Hepatocyte (in vitro differentiated cells): ENCODE measurements around the gene TTLL1. TPM values are rescaled to one million over a fixed set of nuclear protein-coding genes. Genes with fewer than 3 reads are reported as not detected.

Source experiments
- DNase-seq: peaks from one replicate; pipeline ENCODE4 v3.0.0-alpha.2; 2016; ENCODE audit warnings: low spot score
- H2AFZ ChIP-seq: fragments of 200-600 bp; sonication (generic); 2 replicates; pipeline ENCODE4 v1.6.0; 2016; ENCODE audit warnings: antibody characterized with exemption, mild to moderate bottlenecking
- H3K27ac ChIP-seq: fragments of 200-600 bp; sonication (generic); 2 replicates; pipeline ENCODE4 v1.5.1; 2016; ENCODE audit warnings: mild to moderate bottlenecking
- H3K27me3 ChIP-seq: fragments of 200-600 bp; sonication (generic); 2 replicates; pipeline ENCODE4 v1.6.1; 2016
- H3K36me3 ChIP-seq: fragments of 200-600 bp; sonication (generic); replicated peaks from 2 replicates; pipeline ENCODE4 v1.5.1; 2016; ENCODE audit warnings: low read depth; ENCODE audit not compliant: insufficient read depth
- H3K4me1 ChIP-seq: fragments of 200-600 bp; sonication (generic); 2 replicates; pipeline ENCODE4 v1.5.1; 2016; ENCODE audit warnings: mild to moderate bottlenecking, moderate library complexity; ENCODE audit not compliant: insufficient read depth
- H3K4me2 ChIP-seq: fragments of 200-600 bp; sonication (generic); 2 replicates; pipeline ENCODE4 v1.6.0; 2016
- H3K4me3 ChIP-seq: fragments of 200-600 bp; sonication (generic); 2 replicates; pipeline ENCODE4 v1.5.1; 2016; ENCODE audit warnings: mild to moderate bottlenecking
- H3K79me2 ChIP-seq: fragments of 200-600 bp; sonication (generic); 2 replicates; pipeline ENCODE4 v1.6.0; 2017; ENCODE audit warnings: mild to moderate bottlenecking
- H3K9me2 ChIP-seq: fragments of 200-600 bp; sonication (generic); replicated peaks from 2 replicates; pipeline ENCODE4 v1.6.0; 2017; ENCODE audit warnings: mild to moderate bottlenecking; ENCODE audit not compliant: insufficient read depth
- H3K9me3 ChIP-seq: fragments of 200-600 bp; sonication (generic); 2 replicates; pipeline ENCODE4 v1.5.1; 2016; ENCODE audit warnings: low read depth, mild to moderate bottlenecking
- H4K20me1 ChIP-seq: fragments of 200-600 bp; sonication (generic); 2 replicates; pipeline ENCODE4 v1.6.0; 2016; ENCODE audit warnings: mild to moderate bottlenecking; ENCODE audit not compliant: insufficient read depth, poor library complexity, severe bottlenecking
- EZH2 ChIP-seq: fragments of 200-600 bp; sonication (generic); IDR thresholded peaks from 2 replicates; pipeline ENCODE4 v1.6.1; 2016; ENCODE audit warnings: antibody characterized with exemption, mild to moderate bottlenecking, borderline replicate concordance
- EZH2phosphoT487 ChIP-seq: fragments of 200-600 bp; sonication (generic); IDR thresholded peaks from one replicate; pipeline ENCODE4 v1.6.1; 2018; ENCODE audit warnings: antibody characterized with exemption, mild to moderate bottlenecking, low read depth, moderate library complexity; ENCODE audit not compliant: unreplicated experiment, severe bottlenecking
- WGBS: methylation state at CpG from one replicate; pipeline ENCODE4 v1.1.6; 2016; ENCODE audit warnings: low lambda C conversion rate; ENCODE audit errors: missing lambda C conversion rate; 5-methylcytosine and 5-hydroxymethylcytosine counted together
- polyA plus RNA-seq: library from polyadenylated mRNA; unstranded; fragments of >200 nt; fragmentation: Nextera tagmentation; extraction: Ambion mirVana; gene quantifications from 2 replicates; pipeline ENCODE4 v1.2.1, GENCODE V29; 2016
- total RNA-seq: library from RNA; depleted of rRNA; stranded (reverse); fragments of >200 nt; gene quantifications from 2 replicates; pipeline ENCODE4 v1.2.3, GENCODE V29; 2014
- TF ChIP-seq, protein P1 (sequence below): fragments of 200-600 bp; sonication (generic); IDR thresholded peaks from 2 replicates; pipeline ENCODE4 v1.5.1; 2016; ENCODE audit warnings: antibody characterized with exemption, mild to moderate bottlenecking; ENCODE audit not compliant: poor library complexity

Gene TTLL1
- total and polyA plus RNA-seq, 2 experiments from 2014 or later = 6.4 to 8.7 TPM

DNA sequence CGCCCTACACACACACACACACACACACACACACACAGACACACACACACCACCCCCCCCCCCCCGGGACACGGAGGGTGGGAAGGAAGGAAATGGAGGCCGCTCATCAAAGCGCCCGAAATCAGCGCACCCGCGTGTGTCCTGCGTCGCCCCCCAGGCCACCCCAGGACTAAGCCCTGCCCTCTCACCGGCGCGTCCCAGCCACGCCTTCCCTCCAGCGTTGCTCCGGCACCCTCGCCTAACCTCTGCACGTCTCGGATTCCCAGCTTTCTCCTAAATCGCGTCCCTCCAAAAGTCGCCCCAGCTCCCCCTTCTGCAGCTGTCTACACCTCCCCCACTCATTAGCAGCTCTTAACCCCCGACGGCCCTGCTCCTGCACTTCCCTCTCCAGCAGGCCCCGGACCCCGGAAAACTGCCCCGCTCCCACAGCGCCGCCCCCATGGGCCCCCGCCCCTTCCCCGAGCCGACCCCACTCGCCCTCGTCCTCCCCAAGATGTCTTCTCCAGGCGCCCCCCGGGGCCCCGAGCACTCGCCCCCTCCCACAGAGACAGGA lies 74.8 kb downstream of the TTLL1 start:
- peak overlapping the region; percentile 86 for H3K4me3 ChIP-seq
- H3K27me3 ChIP-seq = no peaks in the 10 kb centered on the region
- no peaks in the 10 kb centered on the region for H3K9me2 ChIP-seq
- no peak overlapping the region for H2AFZ ChIP-seq
- no peaks in the 10 kb centered on the region for H3K36me3 ChIP-seq
- H3K4me1 ChIP-seq = peaks cover 34% of the 10 kb centered on the region
- H3K79me2 ChIP-seq = peaks cover 56% of the 10 kb centered on the region
- peak; percentile 71 for DNase-seq
- 4% methylated on average over 12 of the region's 39 CpGs for WGBS
- H4K20me1 ChIP-seq = peaks cover 19% of the 10 kb centered on the region
- TF ChIP-seq, protein P1, sequence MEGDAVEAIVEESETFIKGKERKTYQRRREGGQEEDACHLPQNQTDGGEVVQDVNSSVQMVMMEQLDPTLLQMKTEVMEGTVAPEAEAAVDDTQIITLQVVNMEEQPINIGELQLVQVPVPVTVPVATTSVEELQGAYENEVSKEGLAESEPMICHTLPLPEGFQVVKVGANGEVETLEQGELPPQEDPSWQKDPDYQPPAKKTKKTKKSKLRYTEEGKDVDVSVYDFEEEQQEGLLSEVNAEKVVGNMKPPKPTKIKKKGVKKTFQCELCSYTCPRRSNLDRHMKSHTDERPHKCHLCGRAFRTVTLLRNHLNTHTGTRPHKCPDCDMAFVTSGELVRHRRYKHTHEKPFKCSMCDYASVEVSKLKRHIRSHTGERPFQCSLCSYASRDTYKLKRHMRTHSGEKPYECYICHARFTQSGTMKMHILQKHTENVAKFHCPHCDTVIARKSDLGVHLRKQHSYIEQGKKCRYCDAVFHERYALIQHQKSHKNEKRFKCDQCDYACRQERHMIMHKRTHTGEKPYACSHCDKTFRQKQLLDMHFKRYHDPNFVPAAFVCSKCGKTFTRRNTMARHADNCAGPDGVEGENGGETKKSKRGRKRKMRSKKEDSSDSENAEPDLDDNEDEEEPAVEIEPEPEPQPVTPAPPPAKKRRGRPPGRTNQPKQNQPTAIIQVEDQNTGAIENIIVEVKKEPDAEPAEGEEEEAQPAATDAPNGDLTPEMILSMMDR = no peak
- TF ChIP-seq EZH2phosphoT487 (no peak), EZH2 (no peak)
- no peaks in the 10 kb centered on the region for H3K9me3 ChIP-seq
- peak overlapping the region; percentile 82 for H3K4me2 ChIP-seq
- peak overlapping the region; percentile 80 for H3K27ac ChIP-seq

- peaks cover 21% of the 10 kb centered on the region for H4K20me1 ChIP-seq
- H3K27me3 ChIP-seq = no peaks in the 10 kb centered on the region
- 23% methylated on average over 16 of the region's 16 CpGs for WGBS
- peak overlapping the region; percentile 80 for H3K27ac ChIP-seq
- TF ChIP-seq EZH2phosphoT487 = no peak
- TF ChIP-seq EZH2 = no peak
- TF ChIP-seq, protein P1 = no peak
- peaks cover 34% of the 10 kb centered on the region for H3K4me1 ChIP-seq
- H3K9me2 ChIP-seq = no peaks in the 10 kb centered on the region
- no peaks in the 10 kb centered on the region for H3K9me3 ChIP-seq
- H3K36me3 ChIP-seq = no peaks in the 10 kb centered on the region
- no peak overlapping the region for H2AFZ ChIP-seq
- peak overlapping the region; percentile 86 for H3K4me3 ChIP-seq
- peak; percentile 35 for DNase-seq
- peaks cover 64% of the 10 kb centered on the region for H3K79me2 ChIP-seq
- H3K4me2 ChIP-seq = peak overlapping the region; percentile 82
Observed at GRCh38 chr22:43013355-43014315, 75.6 kb downstream of the TTLL1 start.

- Histone ChIP-seq H3K79me2 (peaks cover 74% of the 10 kb centered on the region), H3K9me3 (no peaks in the 10 kb centered on the region), H3K4me3 (no peak overlapping the region), H4K20me1 (peaks cover 25% of the 10 kb centered on the region), H2AFZ (no peak overlapping the region), H3K4me2 (peak overlapping the region; percentile 82), H3K4me1 (peaks cover 44% of the 10 kb centered on the region), H3K9me2 (no peaks in the 10 kb centered on the region), H3K27ac (no peak overlapping the region), H3K36me3 (no peaks in the 10 kb centered on the region), H3K27me3 (no peaks in the 10 kb centered on the region)
- DNase-seq = no peak
- no peak for TF ChIP-seq EZH2phosphoT487
- TF ChIP-seq EZH2 = no peak
- TF ChIP-seq, protein P1 = no peak
- 90% methylated on average over 5 of the region's 6 CpGs for WGBS
Observed at GRCh38 chr22:43012390-43012789, 76.8 kb downstream of the TTLL1 start.
